Measurements from ENCODE around the gene UBE2D1. TPM values are rescaled to one million over a fixed set of nuclear protein-coding genes. Genes with fewer than 3 reads are reported as not detected.

Gene UBE2D1
- total and polyA plus RNA-seq, 2 of the 13 experiments (the other 11 are each of a cell fraction or from before 2014, with no cell fraction given): 6.2 to 13.8 TPM

GRCh38 chr10:58397830-58398229 is 63.0 kb downstream of the UBE2D1 start (continued):
- TF ChIP-seq ZNF142 (CRISPR knock-in tag; IDR thresholded peaks at IDR 0.05) (no peak), EZH2 (conservative IDR thresholded peaks at IDR 0.05; ENCODE audit: low read depth, low read length) (no peak)

- WGBS (ENCODE audit: low lambda C conversion rate): 93% methylated on average over 4 of the region's 4 CpGs
- Histone ChIP-seq H3K36me3 (replicated peaks in 1 of 2; ENCODE audit: control insufficient read depth in 1 of 2, insufficient read depth in 2 of 2, low read length in 2 of 2) (peaks cover 6 to 14% of the 10 kb centered on the region in 2 experiments), H3K4me1 (ENCODE audit: insufficient read depth, low read length) (no peaks in the 10 kb centered on the region), H3K4me2 (ENCODE audit: low read depth, low read length) (no peak overlapping the region), H3K4me3 (replicated peaks in 1 of 3; ENCODE audit: insufficient read depth in 1 of 3, low read depth in 2 of 3, low read length in 3 of 3) (no peak overlapping the region), H2AFZ (ENCODE audit: low read length) (no peak overlapping the region), H4K20me1 (ENCODE audit: insufficient read depth, low read length) (no peaks in the 10 kb centered on the region), H3K27ac (ENCODE audit: extremely low read length, insufficient read depth, low read length) (no peak overlapping the region), H3K27me3 (ENCODE audit: control insufficient read depth in 1 of 2, insufficient read depth in 2 of 2, low read length in 2 of 2) (no peaks in the 10 kb centered on the region), H3K79me2 (ENCODE audit: insufficient read depth, low read length) (no peaks in the 10 kb centered on the region), H3K9me3 (ENCODE audit: low read length) (no peaks in the 10 kb centered on the region), H3K9ac (ENCODE audit: insufficient read depth, low read depth, low read length) (no peak overlapping the region)
- FAIRE-seq (no peak), DNase-seq (ENCODE audit: low spot score) (no peak), ATAC-seq (no peak)
- in situ Hi-C loops (cut with HindIII; ENCODE audit: extremely low pct_ligation_motif_present, low pct_unique_long_range_greater_than_20kb): no loop called here
- POLR2A ChIA-PET: no interaction called here
- CTCF ChIA-PET (ENCODE audit: low intra/inter-chr PET ratio, low total read pairs): no interaction called here
- intact Hi-C loops (cut with micrococcal nuclease; ENCODE audit: unreplicated experiment): no loop called here
- BruUV-seq (replicated peaks): no TSS peak
- TF ChIP-seq MEIS1 (CRISPR knock-in tag; IDR thresholded peaks at IDR 0.05; ENCODE audit: borderline replicate concordance) (no peak), KIAA2018 (CRISPR knock-in tag; IDR thresholded peaks at IDR 0.05; ENCODE audit: borderline replicate concordance) (no peak)
Observed at GRCh38 chr10:58399410-58399809, 64.6 kb downstream of the UBE2D1 start.

Measured in HepG2 (cell line).